SK-N-SH (cell line): Measurements from ENCODE around the gene PTPN22.

Source experiments
- RFX5 ChIP-seq: IDR thresholded peaks from 2 replicates; pipeline ENCODE4 v1.6.1; 2012; ENCODE audit warnings: mild to moderate bottlenecking, improper control_type of control experiment, low read length
- SIN3A ChIP-seq: IDR thresholded peaks from 2 replicates; pipeline ENCODE4 v1.6.1; 2012; ENCODE audit warnings: low read depth, mild to moderate bottlenecking, low read length, moderate library complexity, borderline replicate concordance
- YY1 ChIP-seq: IDR thresholded peaks from 2 replicates; pipeline ENCODE4 v1.4.0; 2012; ENCODE audit warnings: low read depth, mild to moderate bottlenecking
- TF ChIP-seq, protein P1 (sequence below): IDR thresholded peaks from 2 replicates; pipeline ENCODE4 v1.4.0; 2012; ENCODE audit warnings: low read depth
- TF ChIP-seq, protein P2 (sequence below): fragments of 200-600 bp; sonication (generic); IDR thresholded peaks from 2 replicates; pipeline ENCODE4 v1.6.1; 2017; ENCODE audit warnings: antibody characterized with exemption, mild to moderate bottlenecking, moderate library complexity

DNA sequence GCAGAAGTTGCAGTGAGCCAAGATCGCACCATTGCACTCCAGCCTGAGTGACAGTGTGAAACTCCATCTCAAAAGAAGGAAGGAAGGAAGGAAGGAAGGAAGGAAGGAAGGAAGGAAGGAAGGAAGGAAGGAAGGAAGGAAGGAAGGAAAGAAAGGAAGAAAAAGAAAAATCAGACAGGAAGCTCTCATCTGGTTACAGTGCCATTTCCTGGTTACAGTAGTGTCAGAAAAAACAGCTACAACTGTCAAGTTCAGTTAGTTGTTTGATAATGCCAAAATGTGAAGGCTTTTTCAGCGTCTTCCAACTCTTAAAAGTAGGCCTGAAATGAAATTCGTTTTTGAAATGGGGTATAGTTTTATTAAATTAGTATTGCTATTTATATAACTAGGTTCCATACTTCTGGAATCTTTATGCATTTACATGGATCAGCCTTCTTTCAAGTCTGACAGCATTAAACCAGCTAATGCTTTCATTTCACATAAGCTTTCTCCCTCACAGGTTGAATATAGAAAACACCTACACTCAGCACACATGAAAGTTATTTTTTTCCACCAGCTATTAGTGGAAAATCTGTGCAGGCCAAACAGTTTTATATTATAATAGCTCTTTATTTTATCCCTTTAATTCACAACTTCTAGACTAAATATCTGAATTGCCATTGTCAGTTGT, 21.2 kb downstream of the PTPN22 start:
- TF ChIP-seq YY1 (no peak), RFX5 (no peak), SIN3A (no peak)
- TF ChIP-seq, protein P1, sequence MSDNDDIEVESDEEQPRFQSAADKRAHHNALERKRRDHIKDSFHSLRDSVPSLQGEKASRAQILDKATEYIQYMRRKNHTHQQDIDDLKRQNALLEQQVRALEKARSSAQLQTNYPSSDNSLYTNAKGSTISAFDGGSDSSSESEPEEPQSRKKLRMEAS: no peak
- TF ChIP-seq, protein P2, sequence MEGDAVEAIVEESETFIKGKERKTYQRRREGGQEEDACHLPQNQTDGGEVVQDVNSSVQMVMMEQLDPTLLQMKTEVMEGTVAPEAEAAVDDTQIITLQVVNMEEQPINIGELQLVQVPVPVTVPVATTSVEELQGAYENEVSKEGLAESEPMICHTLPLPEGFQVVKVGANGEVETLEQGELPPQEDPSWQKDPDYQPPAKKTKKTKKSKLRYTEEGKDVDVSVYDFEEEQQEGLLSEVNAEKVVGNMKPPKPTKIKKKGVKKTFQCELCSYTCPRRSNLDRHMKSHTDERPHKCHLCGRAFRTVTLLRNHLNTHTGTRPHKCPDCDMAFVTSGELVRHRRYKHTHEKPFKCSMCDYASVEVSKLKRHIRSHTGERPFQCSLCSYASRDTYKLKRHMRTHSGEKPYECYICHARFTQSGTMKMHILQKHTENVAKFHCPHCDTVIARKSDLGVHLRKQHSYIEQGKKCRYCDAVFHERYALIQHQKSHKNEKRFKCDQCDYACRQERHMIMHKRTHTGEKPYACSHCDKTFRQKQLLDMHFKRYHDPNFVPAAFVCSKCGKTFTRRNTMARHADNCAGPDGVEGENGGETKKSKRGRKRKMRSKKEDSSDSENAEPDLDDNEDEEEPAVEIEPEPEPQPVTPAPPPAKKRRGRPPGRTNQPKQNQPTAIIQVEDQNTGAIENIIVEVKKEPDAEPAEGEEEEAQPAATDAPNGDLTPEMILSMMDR: no peak
